ENCODE data around the gene NT5DC4.

NT5DC4 gene

DNA sequence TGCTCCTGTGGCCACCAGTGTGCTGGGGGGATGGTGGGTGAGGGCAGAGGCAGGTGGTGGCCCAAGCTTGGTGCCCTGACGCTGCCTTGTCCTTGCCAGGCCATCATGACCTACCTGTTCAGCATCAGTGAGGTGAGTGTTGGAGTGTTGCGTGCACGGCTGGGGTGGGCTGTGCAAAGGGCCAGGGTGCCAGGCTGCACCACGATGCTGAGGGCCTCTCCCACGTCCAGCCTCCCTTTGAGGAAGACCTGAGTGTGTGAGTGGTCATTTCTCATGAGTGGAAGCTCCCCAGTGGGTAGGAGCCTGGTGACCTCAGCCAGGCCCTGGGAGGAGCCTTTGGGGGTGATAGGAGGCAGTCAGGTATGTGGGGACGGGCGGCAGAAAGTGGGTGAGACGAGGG lies 3.2 kb downstream of the NT5DC4 start:
- no peak for DNase-seq (ENCODE audit: low spot score)

DNA sequence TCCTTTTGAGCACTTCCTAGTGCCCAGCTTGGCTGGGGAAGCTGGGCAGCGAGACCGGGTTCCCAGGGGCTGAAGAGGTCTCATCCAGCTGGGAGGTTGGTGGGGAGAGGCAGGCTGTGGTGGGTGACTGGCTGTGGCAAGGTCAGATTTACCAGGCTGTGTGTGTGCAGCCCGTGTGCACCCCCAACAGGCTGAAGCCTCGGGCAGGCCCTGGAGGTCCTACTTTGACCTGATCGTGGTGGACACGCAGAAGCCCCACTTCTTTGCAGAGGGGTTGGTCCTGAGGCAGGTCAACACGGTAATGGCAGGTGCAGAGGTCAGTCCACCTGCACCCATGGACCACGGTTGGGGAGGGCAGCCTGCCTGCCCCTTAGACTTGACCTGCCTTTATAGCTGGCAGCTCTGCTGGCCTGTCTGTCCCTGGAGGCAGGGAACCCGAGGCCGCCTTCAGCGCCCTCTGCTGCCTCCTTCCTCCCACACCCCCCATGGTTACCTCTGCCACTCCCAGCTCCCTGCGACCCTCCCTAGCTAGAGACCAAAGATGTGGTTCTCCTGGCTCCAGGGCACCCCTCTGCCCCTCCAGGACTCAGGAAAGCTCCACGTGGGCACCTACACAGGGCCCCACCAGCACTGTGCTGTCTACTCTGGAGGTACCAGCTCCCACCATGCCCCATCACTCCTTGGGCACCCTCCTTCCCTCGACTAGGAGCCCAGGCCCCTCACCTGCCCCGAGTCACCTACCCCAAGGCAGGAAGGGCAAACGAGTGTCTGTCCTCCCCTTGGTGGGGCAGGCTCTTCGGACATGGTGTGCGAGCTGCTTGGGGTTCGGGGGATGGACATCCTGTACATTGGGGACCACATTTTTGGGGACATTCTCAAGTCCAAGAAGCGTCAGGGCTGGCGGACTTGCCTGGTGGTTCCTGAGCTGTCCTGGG lies 4.0 kb downstream of the NT5DC4 start:
- no peak for DNase-seq (ENCODE audit: low spot score)

DNA sequence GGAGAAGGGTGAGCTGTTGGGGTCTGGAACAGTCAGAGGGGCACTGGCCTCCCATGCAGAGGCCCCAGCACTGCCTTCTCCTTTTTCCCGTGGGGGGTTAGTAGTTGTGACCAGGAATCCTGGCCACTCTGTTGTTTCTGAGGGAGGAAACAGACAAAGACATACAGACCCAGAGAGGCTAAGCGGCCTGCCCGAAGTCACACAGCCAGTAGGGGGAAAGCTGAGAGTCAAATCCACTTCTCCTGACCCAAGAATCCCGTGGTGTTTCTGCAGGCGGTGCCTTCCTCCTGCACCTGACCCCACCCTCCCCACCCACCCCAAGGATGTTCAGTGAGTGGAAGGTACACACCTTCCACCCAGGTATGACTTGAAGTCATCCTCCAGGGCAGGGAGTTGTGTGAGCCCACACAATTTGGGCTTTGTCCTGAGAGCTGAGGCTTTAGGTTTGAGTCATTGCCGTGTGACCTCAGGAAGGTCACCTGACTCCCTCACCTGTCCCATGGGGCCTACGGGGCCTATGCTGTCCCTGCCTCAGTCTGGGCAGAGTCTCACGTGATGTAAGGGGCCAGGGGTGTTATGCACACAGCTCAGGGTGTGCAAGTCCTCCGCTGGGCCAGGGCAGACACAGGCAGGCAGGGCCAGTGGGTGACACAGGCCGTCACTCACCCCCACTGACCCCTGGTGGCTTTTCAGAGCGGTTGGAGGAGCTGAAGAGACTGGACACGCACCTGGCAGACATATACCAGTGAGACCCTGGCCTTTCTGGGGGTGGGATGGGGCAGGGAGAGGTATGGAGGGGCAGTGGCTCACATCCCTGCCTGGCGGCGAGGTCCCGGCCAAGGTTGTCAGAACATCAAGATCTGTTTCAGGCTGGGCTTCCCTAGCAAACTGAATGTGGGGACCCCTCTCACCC lies 5.0 kb downstream of the NT5DC4 start:
- no peak for DNase-seq (ENCODE audit: low spot score)

DNA sequence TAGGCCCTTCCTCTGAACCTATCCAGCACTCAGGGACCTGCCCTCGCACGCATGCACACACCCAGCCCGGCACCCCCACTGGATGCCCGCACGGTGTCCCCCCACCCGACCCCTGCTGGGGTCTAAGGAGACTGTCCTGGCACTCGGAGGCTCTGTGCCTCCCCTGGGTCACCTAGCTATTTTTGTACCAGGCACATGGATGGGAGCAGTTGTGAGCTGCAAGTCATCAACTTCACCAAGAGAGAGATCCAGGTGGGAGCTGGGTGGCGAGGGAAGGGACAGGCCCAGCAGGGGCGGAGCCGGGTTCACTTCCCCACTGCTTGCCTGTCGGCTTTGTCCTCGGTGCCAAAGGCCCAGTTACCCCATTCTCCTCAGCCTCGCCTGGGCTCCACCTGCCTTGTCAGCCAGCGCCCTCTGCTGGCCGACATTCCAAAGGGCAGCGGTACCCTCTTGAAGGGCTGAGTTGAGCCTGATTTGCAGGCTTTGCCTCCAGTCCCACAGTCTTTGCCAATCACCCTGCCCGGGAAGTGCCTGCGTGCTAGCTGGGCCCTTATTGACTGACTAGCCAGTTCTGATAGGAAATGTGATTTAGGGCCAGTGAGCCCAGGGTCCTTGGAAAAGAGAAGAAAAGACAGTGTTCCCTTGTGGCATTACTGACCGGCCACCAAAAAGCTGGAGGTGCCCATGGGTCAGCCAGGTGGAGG lies 5.8 kb downstream of the NT5DC4 start:
- DNase-seq (ENCODE audit: low spot score), result peak; percentile 93

DNA sequence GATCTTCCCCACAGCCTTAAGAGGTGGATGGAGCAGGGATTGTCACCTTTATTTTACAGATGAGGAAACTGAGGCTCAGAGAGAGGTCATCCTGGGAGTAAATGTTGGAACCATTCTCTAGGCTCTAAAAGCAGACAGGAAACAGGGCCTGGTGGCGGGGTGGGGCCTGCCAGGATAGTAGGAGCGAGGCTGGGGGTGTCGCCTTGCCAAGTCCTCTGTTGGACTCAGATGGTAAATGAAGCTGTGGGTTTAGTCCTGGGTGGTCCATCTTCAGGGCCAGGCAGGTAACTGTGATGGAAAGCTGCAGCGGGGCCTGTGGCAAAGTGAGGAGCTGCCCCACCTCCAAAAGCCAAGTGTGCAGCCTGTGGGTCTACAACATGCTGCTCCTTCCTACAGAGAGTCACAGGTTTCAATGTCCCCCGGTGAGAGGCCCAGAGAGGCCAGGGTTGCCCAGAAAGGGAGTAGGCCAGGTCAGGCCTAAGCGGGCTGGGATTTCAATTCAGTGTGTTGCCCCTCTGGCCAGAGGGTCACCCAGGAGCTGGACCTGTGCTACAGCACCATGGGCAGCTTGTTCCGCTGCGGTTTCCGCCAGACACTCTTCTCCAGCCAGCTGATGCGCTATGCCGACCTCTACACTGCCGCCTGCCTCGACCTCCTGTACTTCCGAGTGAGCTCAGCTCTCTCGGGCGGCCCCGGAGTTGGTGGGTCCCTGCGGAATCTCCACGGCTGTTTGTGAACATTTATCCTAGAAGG lies 6.6 kb downstream of the NT5DC4 start:
- DNase-seq (ENCODE audit: low spot score), result no peak

DNA sequence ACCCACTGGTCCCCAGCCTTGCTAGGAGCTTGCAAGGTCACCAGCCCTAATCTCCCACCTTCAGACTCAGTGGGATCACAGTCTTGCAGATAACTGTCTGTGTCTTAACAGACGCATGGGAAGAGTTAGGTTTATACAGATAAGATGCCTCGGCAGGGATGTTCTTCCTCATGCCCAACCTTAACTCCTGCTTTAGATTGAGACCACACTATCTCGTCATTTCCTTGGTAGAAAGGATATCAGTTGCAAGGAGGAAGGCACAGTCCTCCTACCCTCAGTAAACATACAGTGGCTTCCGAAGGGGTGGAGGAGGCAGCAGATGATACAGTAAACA lies 7.2 kb downstream of the NT5DC4 start:
- DNase-seq (ENCODE audit: low spot score), result no peak

DNA sequence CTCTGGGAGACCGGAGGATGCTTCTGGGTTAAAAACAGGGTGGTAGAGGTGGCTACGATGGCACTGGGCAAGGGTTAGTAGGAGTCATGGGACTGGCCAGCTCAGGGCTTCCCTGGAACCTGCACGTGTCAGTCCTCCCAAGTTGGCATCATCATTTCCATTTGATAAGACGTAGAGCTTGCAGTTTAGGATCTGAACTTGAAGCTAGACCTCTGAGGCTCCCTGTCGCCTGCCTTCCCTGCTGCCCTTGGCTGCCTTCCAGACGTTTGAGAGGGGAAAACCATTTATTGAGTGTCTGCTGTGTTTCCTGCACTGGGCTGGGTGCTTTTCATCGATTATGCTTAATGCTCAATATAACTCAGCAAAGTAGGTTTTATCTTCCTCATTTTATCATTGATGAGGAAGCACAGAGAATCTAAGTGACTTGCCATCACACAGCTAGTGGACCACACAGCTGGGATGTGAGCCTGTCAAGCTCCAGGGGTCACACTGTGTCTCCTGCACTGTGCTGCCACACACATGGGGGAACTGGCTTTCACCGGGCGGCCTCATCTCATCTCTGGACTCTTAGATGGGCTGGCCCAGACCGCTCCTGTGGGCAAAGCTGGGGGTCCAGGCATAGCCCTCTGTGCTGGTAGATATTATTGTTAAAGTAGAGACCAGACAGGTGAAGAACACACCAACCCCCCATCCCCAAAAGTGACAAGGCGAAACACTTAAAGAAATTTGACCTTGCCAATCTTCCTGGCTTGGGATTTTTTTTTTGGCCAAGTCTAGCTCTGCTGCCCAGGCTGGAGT lies 7.8 kb downstream of the NT5DC4 start:
- DNase-seq (ENCODE audit: low spot score), result no peak

DNA sequence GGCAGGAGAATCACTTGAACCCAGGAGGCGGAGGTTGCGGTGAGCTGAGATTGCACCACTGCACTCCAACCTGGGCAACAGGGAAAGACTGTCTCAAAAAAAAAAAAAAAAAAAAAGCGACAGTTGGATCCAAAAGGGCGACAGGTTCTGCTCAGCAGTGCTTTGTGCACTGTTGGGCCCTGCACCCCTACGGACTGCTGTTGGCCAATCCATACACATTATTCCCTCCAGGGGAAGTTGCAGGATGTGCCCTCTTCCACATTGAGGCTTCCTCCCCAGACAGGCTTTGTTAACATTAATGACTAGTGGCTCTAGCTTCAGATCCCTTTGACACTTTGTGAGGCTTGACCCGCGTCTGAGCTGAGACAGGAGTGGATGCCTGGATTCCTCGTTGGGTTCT lies 9.4 kb downstream of the NT5DC4 start:
- no peak for DNase-seq (ENCODE audit: low spot score)

DNA sequence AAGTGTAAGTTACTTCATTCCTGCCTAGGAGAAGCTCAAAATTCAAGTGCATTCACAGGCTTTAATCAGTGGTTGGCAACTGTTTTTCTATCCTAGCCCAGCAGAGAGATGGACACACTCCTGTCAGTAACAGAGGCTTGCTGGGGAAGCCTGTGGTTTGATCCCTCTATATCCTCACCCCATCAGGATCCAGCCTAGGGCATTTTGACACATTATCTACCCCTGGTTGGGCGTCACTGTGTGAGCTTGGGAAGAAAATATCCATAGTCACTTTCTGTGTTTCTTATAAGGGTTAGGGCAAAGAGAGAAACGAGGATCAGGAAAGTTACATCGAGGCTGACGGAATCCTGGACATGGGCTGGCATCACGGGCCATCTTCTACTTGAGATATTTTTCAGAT lies 10.0 kb downstream of the NT5DC4 start:
- DNase-seq (ENCODE audit: low spot score), result no peak

DNA sequence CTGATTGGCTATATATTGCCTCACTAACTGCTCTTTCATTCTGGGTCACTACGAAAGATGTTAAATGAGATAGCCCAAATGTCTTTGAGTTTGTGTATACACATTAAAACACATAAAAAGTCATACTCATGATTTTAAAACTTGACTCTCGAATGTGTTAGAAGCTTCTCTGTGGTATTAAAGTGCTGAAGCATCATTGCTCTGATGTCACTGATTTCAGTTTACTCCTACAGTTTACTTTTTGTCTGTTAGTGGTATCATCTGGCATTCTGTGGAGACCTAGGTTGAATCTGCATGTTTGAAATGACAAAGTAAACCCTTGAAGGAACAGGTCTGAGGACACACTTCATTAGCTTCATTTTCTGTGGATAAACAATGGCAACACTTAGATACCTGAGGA lies 10.7 kb downstream of the NT5DC4 start:
- DNase-seq (ENCODE audit: low spot score), result no peak

DNA sequence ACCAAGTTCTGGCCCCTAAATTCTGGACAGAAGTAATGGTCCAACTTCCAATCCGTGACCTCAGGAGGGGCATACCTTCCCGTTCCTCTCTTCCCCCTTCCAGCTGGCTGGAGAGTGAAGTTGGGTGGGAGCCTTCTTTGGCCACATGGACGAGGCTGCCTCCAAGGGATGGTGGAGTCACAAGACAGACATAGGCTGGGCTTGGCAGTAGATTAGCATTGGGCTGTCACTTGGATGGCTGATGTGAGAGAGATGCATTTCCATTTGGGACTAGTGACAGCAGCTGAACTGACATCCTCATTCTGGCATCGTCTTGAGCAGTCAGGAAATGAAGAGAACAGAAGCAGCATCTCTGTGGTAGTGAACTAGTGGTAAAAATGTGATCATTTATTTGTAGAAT lies 12.6 kb downstream of the NT5DC4 start:
- DNase-seq (ENCODE audit: low spot score), result no peak

DNA sequence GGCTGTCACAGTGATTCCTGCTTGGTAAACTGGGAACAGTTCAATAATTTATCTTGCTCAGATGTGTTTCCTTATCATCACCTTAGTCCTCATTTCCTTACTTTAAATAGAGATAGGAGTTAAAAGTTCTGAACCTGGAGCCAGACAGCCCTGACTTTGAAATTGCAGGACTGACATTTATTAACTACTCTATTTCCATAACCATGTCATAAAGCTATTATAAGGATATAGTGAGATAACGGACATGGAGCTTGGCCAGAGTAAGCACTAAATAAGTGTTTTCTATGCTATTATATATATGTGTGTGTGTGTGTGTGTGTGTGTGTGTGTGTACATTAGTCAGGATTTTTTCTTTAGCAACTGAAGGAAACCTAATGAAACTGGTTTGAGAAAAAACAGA lies 13.1 kb downstream of the NT5DC4 start:
- no peak for DNase-seq (ENCODE audit: low spot score)

DNA sequence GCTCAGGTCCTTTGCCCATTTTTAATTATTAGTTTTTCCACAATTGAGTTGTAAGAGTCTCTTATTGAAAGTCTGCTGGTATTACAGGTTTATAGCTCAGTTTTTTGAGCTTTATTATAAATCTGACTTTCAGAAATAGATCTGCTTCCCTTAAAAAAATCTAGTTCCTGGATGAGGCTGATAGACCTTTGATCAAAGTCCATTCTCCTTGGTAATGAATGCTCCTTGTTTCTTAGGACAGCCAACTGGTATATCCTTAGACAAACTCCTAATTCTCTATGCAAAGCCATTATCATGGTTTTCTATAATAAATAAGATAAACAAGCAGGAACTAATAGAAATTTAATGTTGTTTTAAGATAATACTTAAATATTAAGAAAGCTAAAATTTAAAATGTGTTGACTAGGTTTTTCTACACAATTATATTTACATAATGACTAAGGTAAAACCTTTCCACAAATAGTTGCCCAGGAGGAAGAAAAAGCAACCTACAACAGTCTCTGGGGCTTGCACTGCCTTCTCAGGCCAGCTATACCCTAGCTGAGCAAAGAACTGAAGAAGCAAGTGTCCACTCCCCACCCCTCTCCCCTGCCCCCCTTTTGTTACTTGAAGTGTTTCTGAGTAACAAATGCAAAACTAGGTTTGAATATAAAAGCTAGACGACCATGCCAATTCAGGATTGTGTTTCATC lies 16.9 kb downstream of the NT5DC4 start:
- no peak for DNase-seq (ENCODE audit: low spot score)

DNA sequence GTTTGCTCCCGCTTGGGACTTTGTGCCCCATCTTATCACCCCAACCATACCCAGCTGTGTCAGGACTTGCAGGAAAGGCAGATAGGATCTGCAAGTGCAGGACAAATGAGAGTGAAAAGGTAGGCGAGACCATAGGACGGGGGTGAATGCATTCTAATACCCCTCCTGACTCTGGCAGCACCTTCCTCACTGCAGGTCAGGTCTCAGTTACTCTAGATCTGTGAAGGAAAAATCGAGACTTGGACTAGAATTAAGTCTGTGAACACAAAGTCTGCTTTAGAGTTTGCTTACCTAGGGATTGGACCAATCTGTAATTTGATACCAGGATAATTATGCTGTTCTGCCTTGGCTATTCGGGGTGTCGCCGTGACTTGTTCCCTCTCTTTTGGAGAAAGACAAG lies 19.7 kb downstream of the NT5DC4 start:
- no peak for DNase-seq (ENCODE audit: low spot score)

DNA sequence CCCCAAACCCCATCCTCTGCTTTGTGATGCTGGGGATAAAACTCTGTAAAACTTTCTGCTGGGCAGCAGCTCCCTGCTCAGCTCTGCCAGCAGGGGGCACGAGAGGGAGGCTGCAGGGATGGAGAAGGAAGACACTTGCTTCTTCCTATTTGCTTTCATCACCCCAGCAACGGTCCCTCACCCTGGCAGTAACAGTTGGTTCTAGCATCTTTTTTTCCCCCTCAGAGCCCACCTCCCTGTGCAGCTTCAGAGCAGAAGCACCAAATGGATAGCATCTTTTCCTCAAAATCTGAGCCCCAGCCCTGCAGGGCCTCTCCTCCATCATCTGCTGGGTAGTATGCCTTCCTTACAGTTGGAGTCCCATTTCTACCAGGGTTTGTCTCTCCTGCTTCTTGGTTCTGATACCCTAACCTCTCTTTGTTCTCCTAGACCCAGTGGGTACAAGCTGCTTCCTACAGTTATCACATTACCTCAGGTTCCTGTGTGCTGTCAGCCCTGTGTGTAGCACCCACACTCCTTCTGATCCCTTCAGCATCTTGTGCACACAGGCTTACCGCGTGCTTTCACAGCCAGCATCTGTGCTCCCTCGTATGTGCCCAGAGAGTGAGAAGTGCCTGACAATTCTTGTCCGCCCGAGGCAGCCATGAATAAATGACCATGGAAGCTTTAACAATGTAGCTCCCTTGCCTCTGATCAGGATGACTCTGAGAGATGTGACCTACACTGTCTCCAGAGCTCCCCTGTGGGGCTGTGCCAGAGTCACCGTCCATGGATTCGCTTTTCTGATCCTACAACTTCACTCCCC lies 29.1 kb downstream of the NT5DC4 start:
- peak; percentile 85 for DNase-seq (ENCODE audit: low spot score)

DNA sequence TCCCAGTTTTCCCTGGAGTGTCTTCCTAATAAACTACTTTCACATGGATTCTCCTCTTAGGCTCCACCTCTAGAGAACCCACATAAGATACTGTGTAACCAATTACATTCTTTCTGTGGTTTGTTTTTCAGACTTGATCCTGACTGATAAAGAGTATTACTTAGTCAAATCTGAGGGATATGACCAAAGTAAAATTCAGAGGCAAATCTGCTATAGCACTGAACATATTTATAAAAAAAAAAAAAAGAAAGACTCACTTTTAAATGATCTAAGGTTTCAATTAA lies 29.7 kb downstream of the NT5DC4 start:
- peak; percentile 22 for DNase-seq (ENCODE audit: low spot score)

DNA sequence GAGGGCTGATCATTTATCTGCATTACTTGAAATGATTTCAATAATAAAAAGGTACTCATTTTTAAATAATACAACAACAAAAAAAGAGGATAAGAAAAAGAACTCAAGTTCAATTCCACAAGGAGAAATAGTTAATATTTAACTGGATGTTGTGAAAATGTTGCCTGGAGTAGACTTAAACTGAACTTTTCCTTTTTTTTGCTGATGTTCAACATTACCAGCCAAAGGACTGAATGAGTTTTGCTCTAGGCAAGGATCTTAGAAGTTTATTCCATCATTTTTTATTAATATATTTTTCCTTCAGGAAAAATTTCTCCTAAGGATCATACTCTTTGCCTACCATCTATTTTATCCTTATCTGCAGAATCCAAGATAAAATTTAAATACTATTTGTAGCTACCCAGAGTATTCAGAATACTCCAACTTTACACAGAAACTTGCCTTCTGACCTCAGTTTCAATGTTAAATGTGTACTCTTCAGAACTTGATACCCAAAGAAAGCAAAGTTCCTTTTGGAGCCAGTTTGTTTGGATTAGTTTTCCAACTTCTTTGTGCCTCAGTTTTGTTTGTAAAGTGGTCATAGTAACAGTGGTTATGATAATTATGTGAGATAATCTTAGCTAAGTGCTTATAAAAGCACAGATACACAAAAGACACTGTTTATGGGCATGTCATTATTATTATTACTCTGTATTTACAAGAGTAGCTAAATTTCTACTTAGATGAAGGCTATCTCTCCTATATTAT lies 30.8 kb downstream of the NT5DC4 start:
- DNase-seq (ENCODE audit: low spot score), result no peak

DNA sequence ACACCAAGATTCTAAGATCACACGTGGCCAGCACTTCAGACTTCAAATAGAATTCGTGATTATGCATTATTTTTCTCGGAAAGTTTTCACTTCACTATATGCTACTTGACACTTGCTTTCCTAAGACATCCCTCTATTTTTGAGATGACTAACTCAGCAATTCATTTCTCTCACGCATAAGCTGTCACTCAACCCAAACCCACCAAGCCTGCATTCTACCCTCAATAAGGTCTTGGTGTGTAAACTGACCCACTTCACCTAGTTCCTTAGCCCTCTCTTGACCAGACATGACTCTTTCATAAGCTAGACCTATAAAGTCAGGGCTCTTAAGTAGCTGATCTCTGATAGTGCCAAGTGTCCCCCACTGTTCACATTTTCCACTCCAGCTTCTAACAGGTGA lies 31.8 kb downstream of the NT5DC4 start:
- no peak for DNase-seq (ENCODE audit: low spot score)

DNA sequence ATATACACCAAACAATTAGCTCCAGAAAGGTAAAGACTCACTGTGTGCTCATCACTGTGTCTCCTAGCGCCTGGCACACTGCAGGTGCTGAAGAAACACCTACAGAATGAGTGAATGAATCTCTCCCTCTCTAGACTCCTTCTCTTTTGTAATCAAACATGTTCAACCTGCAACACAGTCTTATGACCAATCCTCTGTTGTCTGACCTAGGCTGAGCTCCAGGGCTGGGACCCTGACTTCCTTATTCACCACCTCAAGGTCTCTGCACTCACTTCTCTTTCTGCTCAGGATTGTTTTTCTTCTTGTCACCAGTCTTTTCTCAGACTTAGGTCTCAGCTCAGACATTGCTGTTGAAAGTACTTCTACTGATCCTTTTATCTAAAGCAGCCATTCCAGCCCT lies 33.7 kb downstream of the NT5DC4 start:
- no peak for DNase-seq (ENCODE audit: low spot score)

Measured in activated CD4-positive, alpha-beta T cell treated with anti-CD3 and anti-CD28 coated beads, Interleukin-2, Interleukin-4, amounts not matched to agents 100 ng/mL and 50 ng/mL, durations not matched to agents 16 hours and 8 hours (primary cell).